SK-N-SH (cell line): Measurements from ENCODE around the gene TFB2M. TPM values are rescaled to one million over a fixed set of nuclear protein-coding genes. Genes with fewer than 3 reads are reported as not detected.
"Not testable (repeated sequence)": the region's sequence is repeated elsewhere in the genome, so short reads cannot be mapped to it uniquely, and the experiment has no call there.

Experiments used
- CTCF ChIA-PET: fragments of 300-600, 350-600 bp; formaldehyde crosslinking; extraction: SDS; loops from one replicate; lab custom pipeline; 2021; lab: Yijun Ruan, JAX
- POLR2A ChIA-PET: fragments of 350-600 bp; sonication (Branson Sonifier 250); formaldehyde crosslinking; extraction: SDS; loops from one replicate; lab custom pipeline; 2020; ENCODE audit warnings: antibody characterized with exemption, inconsistent platforms; lab: Yijun Ruan, JAX
- DNase-seq: peaks from one replicate; pipeline ENCODE4 v3.0.0; 2012
- H2AFZ ChIP-seq: fragments of 200-600 bp; sonication (generic); 2 replicates; pipeline ENCODE4 v1.8.1; 2016; ENCODE audit warnings: antibody characterized with exemption, mild to moderate bottlenecking, low read depth
- H3F3A ChIP-seq: fragments of 200-600 bp; sonication (generic); replicated peaks from 2 replicates; pipeline ENCODE3; 2016; ENCODE audit warnings: antibody characterized with exemption, mild to moderate bottlenecking; ENCODE audit not compliant: insufficient read depth
- H3K27ac ChIP-seq, 2 experiments: fragments of 200-500 bp in 1 of 2; fragments of 200-600 bp in 1 of 2; sonication (Bioruptor generic) in 1 of 2; sonication (generic), shearing (Covaris generic) in 1 of 2; 2 replicates each; pipeline versions ENCODE4 v1.5.1 to v1.6.1; 2014 to 2016; ENCODE audit warnings: low read depth in 2 of 2, inconsistent platforms in 1 of 2, low read length in 1 of 2, mild to moderate bottlenecking in 1 of 2, mixed read lengths in 1 of 2
- H3K27me3 ChIP-seq: fragments of 200-600 bp; sonication (generic), shearing (Covaris generic); 2 replicates; pipeline ENCODE4 v1.6.1; 2016; ENCODE audit warnings: mixed run types; ENCODE audit not compliant: insufficient read depth
- H3K36me3 ChIP-seq, 2 experiments: fragments of 200-500 bp in 1 of 2; fragments of 200-600 bp in 1 of 2; sonication (Bioruptor generic) in 1 of 2; sonication (generic) in 1 of 2; replicated peaks in 1 of 2; 2 replicates each; pipeline versions ENCODE3 to v1.5.1; 2014 to 2016; ENCODE audit warnings: low read length in 1 of 2, mild to moderate bottlenecking in 1 of 2; ENCODE audit not compliant: insufficient read depth in 2 of 2, control insufficient read depth in 1 of 2
- H3K4me1 ChIP-seq, 2 experiments: fragments of 200-500 bp in 1 of 2; fragments of 200-600 bp in 1 of 2; sonication (Bioruptor generic) in 1 of 2; sonication (generic), shearing (Covaris generic) in 1 of 2; 2 replicates each; pipeline versions ENCODE4 v1.5.1 to v1.6.1; 2014 to 2016; ENCODE audit warnings: low read depth in 1 of 2, low read length in 1 of 2, mixed run types in 1 of 2; ENCODE audit not compliant: insufficient read depth in 2 of 2, control insufficient read depth in 1 of 2
- H3K4me2 ChIP-seq: fragments of 200-600 bp; sonication (generic), shearing (Covaris generic); 2 replicates; pipeline ENCODE4 v1.6.1; 2017; ENCODE audit warnings: mixed run types
- H3K4me3 ChIP-seq, 2 experiments: fragments of 200-500 bp in 1 of 2; fragments of 200-600 bp in 1 of 2; sonication (Bioruptor generic) in 1 of 2; sonication (generic), shearing (Covaris generic) in 1 of 2; 2 replicates each; pipeline versions ENCODE4 v1.5.1 to v1.8.1; 2014 to 2016; ENCODE audit warnings: low read depth in 2 of 2, inconsistent platforms in 1 of 2, low read length in 1 of 2, mild to moderate bottlenecking in 1 of 2, mixed read lengths in 1 of 2, moderate library complexity in 1 of 2
- H3K79me2 ChIP-seq: fragments of 200-600 bp; sonication (generic); 2 replicates; pipeline ENCODE4 v1.8.1; 2017; ENCODE audit warnings: mild to moderate bottlenecking; ENCODE audit not compliant: insufficient read depth
- H3K9ac ChIP-seq: fragments of 200-600 bp; sonication (generic); 2 replicates; pipeline ENCODE4 v1.6.1; 2017; ENCODE audit warnings: mixed run types
- H3K9me2 ChIP-seq: fragments of 200-600 bp; sonication (generic); 2 replicates; pipeline ENCODE4 v1.6.1; 2017; ENCODE audit warnings: mixed run types
- H3K9me3 ChIP-seq: fragments of 200-600 bp; sonication (generic); 2 replicates; pipeline ENCODE4 v1.6.1; 2017; ENCODE audit warnings: mixed run types, mild to moderate bottlenecking, moderate library complexity
- H4K20me1 ChIP-seq: fragments of 200-600 bp; sonication (generic); 2 replicates; pipeline ENCODE4 v1.6.1; 2017; ENCODE audit warnings: mild to moderate bottlenecking, mixed run types; ENCODE audit not compliant: insufficient read depth
- CTCF ChIP-seq: fragments of 200-600 bp; sonication (generic); IDR thresholded peaks from 2 replicates; pipeline ENCODE4 v1.6.1; 2017; ENCODE audit warnings: antibody characterized with exemption, mild to moderate bottlenecking, moderate library complexity
- ELF1 ChIP-seq: IDR thresholded peaks from 2 replicates; pipeline ENCODE4 v1.4.0; 2012
- EP300 ChIP-seq, 2 experiments: IDR thresholded peaks; 2 replicates each; pipeline versions ENCODE4 v1.4.0 to v1.6.1; 2012; ENCODE audit warnings: borderline replicate concordance in 1 of 2, low read depth in 1 of 2, low read length in 1 of 2
- EZH2phosphoT487 ChIP-seq: fragments of 200-600 bp; sonication (generic); IDR thresholded peaks from 2 replicates; pipeline ENCODE4 v1.6.1; 2017; ENCODE audit warnings: low read depth, mixed run types, mild to moderate bottlenecking, antibody characterized with exemption, moderate library complexity, borderline replicate concordance
- FOSL2 ChIP-seq: IDR thresholded peaks from 2 replicates; pipeline ENCODE4 v1.4.0; 2012; ENCODE audit warnings: low read depth, mild to moderate bottlenecking, moderate library complexity, borderline replicate concordance
- GATA2 ChIP-seq: sonication (generic); formaldehyde crosslinking; IDR thresholded peaks from 2 replicates; pipeline ENCODE4 v1.5.0; 2020; ENCODE audit warnings: mild to moderate bottlenecking, missing genetic modification reagents
- MEF2A ChIP-seq: IDR thresholded peaks from 2 replicates; pipeline ENCODE4 v1.4.0; 2012; ENCODE audit warnings: low read depth, borderline replicate concordance
- MXI1 ChIP-seq: IDR thresholded peaks from 2 replicates; pipeline ENCODE4 v1.6.1; 2012; ENCODE audit warnings: mild to moderate bottlenecking, low read depth, low read length, improper control_type of control experiment
- NRF1 ChIP-seq: IDR thresholded peaks from 2 replicates; pipeline ENCODE4 v1.6.1; 2012; ENCODE audit warnings: low read depth, mild to moderate bottlenecking, low read length
- RXRA ChIP-seq: IDR thresholded peaks from 2 replicates; pipeline ENCODE4 v1.4.0; 2012; ENCODE audit warnings: low read depth, mild to moderate bottlenecking, borderline replicate concordance
- TAF1 ChIP-seq: IDR thresholded peaks from 2 replicates; pipeline ENCODE4 v1.6.1; 2012; ENCODE audit warnings: low read depth, mild to moderate bottlenecking, low read length, moderate library complexity, borderline replicate concordance
- TEAD4 ChIP-seq: IDR thresholded peaks from 2 replicates; pipeline ENCODE4 v1.4.0; 2012; ENCODE audit warnings: mild to moderate bottlenecking, borderline replicate concordance; ENCODE audit not compliant: insufficient read depth
- WGBS: methylation state at CpG from one replicate; pipeline ENCODE4 v1.1.6; 2017; ENCODE audit warnings: low lambda C conversion rate; 5-methylcytosine and 5-hydroxymethylcytosine counted together
- polyA plus RNA-seq, 3 experiments: library from polyadenylated mRNA; depleted of rRNA; stranded (reverse); fragments of >200 nt; gene quantifications; 2 replicates each; pipeline ENCODE4 v1.2.3, GENCODE V29; 2012
- TF ChIP-seq, protein P1 (sequence below): IDR thresholded peaks from 2 replicates; pipeline ENCODE4 v1.4.0; 2012; ENCODE audit warnings: low read depth
- TF ChIP-seq, protein P2 (sequence below): IDR thresholded peaks from 2 replicates; pipeline ENCODE4 v1.4.0; 2012; ENCODE audit warnings: low read depth, borderline replicate concordance

TFB2M gene
- polyA plus RNA-seq, 1 of the 3 experiments (the other 2 are of a cell fraction), result 17.3 TPM

GRCh38 chr1:246572785-246573184 is 6.7 kb upstream of the TFB2M start:
- no peaks in the 10 kb centered on the region for H4K20me1 ChIP-seq
- H3K79me2 ChIP-seq, result peaks cover 98% of the 10 kb centered on the region
- no peaks in the 10 kb centered on the region for H3K27me3 ChIP-seq
- TF ChIP-seq FOSL2, result no peak
- TF ChIP-seq, protein P1, sequence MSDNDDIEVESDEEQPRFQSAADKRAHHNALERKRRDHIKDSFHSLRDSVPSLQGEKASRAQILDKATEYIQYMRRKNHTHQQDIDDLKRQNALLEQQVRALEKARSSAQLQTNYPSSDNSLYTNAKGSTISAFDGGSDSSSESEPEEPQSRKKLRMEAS, result no peak
- no peak for TF ChIP-seq TAF1
- TF ChIP-seq, protein P2, sequence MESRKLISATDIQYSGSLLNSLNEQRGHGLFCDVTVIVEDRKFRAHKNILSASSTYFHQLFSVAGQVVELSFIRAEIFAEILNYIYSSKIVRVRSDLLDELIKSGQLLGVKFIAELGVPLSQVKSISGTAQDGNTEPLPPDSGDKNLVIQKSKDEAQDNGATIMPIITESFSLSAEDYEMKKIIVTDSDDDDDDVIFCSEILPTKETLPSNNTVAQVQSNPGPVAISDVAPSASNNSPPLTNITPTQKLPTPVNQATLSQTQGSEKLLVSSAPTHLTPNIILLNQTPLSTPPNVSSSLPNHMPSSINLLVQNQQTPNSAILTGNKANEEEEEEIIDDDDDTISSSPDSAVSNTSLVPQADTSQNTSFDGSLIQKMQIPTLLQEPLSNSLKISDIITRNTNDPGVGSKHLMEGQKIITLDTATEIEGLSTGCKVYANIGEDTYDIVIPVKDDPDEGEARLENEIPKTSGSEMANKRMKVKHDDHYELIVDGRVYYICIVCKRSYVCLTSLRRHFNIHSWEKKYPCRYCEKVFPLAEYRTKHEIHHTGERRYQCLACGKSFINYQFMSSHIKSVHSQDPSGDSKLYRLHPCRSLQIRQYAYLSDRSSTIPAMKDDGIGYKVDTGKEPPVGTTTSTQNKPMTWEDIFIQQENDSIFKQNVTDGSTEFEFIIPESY, result no peak
- no peak for TF ChIP-seq MEF2A
- TF ChIP-seq GATA2 (CRISPR knock-in tag), result no peak
- no peak for TF ChIP-seq ELF1
- no peak for TF ChIP-seq CTCF
- CTCF ChIA-PET, result no interaction called here
- no peak overlapping the region for H2AFZ ChIP-seq
- WGBS, result 88% methylated on average over 3 of the region's 3 CpGs
- POLR2A ChIA-PET, result no interaction called here
- H3K4me3 ChIP-seq, result no peak overlapping the region
- H3K9me3 ChIP-seq, result no peaks in the 10 kb centered on the region
- H3F3A ChIP-seq, result peaks cover 8% of the 10 kb centered on the region
- peak overlapping the region in 1 of 2 experiments; percentile 2; a peak in 1 of 4 replicates for H3K27ac ChIP-seq
- no peak for DNase-seq
- peaks cover 0 to 8% of the 10 kb centered on the region in 2 experiments for H3K36me3 ChIP-seq
- H3K4me1 ChIP-seq, result peaks cover 8 to 18% of the 10 kb centered on the region in 2 experiments; a peak in 3 of 4 replicates
- no peak overlapping the region for H3K9ac ChIP-seq
- H3K9me2 ChIP-seq, result no peaks in the 10 kb centered on the region
- no peak overlapping the region for H3K4me2 ChIP-seq

GRCh38 chr1:246571953-246572352 is 5.9 kb upstream of the TFB2M start:
- TF ChIP-seq NRF1, result no peak
- no peak for TF ChIP-seq EZH2phosphoT487
- TF ChIP-seq TEAD4, result no peak
- no peak for TF ChIP-seq MXI1
- no peak for TF ChIP-seq RXRA
- TF ChIP-seq GATA2 (CRISPR knock-in tag), result no peak
- TF ChIP-seq EP300 (IDR thresholded peaks at IDR 0.05; ENCODE audit: borderline replicate concordance in 1 of 2, low read depth in 1 of 2, low read length in 1 of 2), result no peak
- no peak for TF ChIP-seq FOSL2
- TF ChIP-seq, protein P2, result no peak
- no peak for TF ChIP-seq ELF1
- H3K27ac ChIP-seq, result no peak overlapping the region
- WGBS, result 92% methylated on average over 1 of the region's 1 CpG
- peaks cover 6 to 13% of the 10 kb centered on the region in 2 experiments; a peak in 3 of 4 replicates for H3K4me1 ChIP-seq
- H3K79me2 ChIP-seq, result peaks cover 98% of the 10 kb centered on the region
- no peak overlapping the region for H2AFZ ChIP-seq
- CTCF ChIA-PET, result no interaction called here
- POLR2A ChIA-PET, result no interaction called here
- no peak overlapping the region for H3K4me3 ChIP-seq
- H3F3A ChIP-seq, result peaks cover 14% of the 10 kb centered on the region
- no peak for DNase-seq
- no peaks in the 10 kb centered on the region for H3K9me2 ChIP-seq
- no peaks in the 10 kb centered on the region for H3K27me3 ChIP-seq
- no peak overlapping the region for H3K4me2 ChIP-seq
- no peaks in the 10 kb centered on the region for H4K20me1 ChIP-seq
- H3K9me3 ChIP-seq, result no peaks in the 10 kb centered on the region
- no peak overlapping the region for H3K9ac ChIP-seq
- peaks cover 0 to 8% of the 10 kb centered on the region in 2 experiments for H3K36me3 ChIP-seq

- H3K9me3 ChIP-seq, DNase-seq, H3K27me3 ChIP-seq, POLR2A ChIA-PET, H3K36me3 ChIP-seq, H3K9ac ChIP-seq, H3K9me2 ChIP-seq, H3K27ac ChIP-seq, H4K20me1 ChIP-seq, H3K4me3 ChIP-seq, H2AFZ ChIP-seq, H3K4me2 ChIP-seq: not testable (repeated sequence)
- Histone ChIP-seq H3K79me2 (peaks cover 97% of the 10 kb centered on the region), H3F3A (peaks cover 16% of the 10 kb centered on the region), H3K4me1 (peaks cover 6 to 13% of the 10 kb centered on the region in 2 experiments; a peak in 3 of 4 replicates)
- CTCF ChIA-PET, result interaction anchor here (1.2 kb wide), 1 partner anchor 74 kb away, joined by 3 read pairs; no protein-coding TSS in a partner anchor
- WGBS, result 89% methylated on average over 4 of the region's 4 CpGs
These were observed 5.2 kb upstream of the TFB2M start for GRCh38 chr1:246571309-246571708.
